MCF 10A (cell line): Measurements from ENCODE around the gene TTC34. TPM values are rescaled to one million over a fixed set of nuclear protein-coding genes. Genes with fewer than 3 reads are reported as not detected.
"Not testable (repeated sequence)": the region's sequence is repeated elsewhere in the genome, so short reads cannot be mapped to it uniquely, and the experiment has no call there.

ENCODE experiments used
- BruUV-seq: library from RNA; stranded (reverse); fragments of 400-500 nt; replicated peaks from 2 replicates; lab custom pipeline; 2021; lab: Mats Ljungman, UMichigan
- CTCF ChIA-PET: fragments of 300-600 bp; sonication (Branson Sonifier 250); formaldehyde crosslinking; extraction: SDS; loops from one replicate; lab custom pipeline; 2021; ENCODE audit warnings: antibody characterized with exemption, inconsistent platforms; lab: Yijun Ruan, JAX
- POLR2A ChIA-PET: fragments of 300-600, 350-650 bp; sonication (Branson Sonifier 250); formaldehyde crosslinking; extraction: SDS; loops from one replicate; lab custom pipeline; 2020; ENCODE audit warnings: antibody characterized with exemption, inconsistent platforms; lab: Yijun Ruan, JAX
- DNase-seq: peaks from one replicate; pipeline ENCODE4 v3.0.0-alpha.2; 2018; ENCODE audit not compliant: unreplicated experiment
- H3K27ac Mint-ChIP-seq: one replicate; pipeline ENCODE4 v1.8.0; 2022; ENCODE audit warnings: mild to moderate bottlenecking, low read depth, mixed read lengths; ENCODE audit not compliant: unreplicated experiment
- H3K27me3 Mint-ChIP-seq: one replicate; pipeline ENCODE4 v1.8.0; 2022; ENCODE audit warnings: mixed read lengths; ENCODE audit not compliant: insufficient read depth, unreplicated experiment
- H3K36me3 Mint-ChIP-seq: one replicate; pipeline ENCODE4 v1.8.0; 2022; ENCODE audit warnings: mild to moderate bottlenecking, moderate library complexity, mixed read lengths; ENCODE audit not compliant: insufficient read depth, unreplicated experiment
- H3K4me1 Mint-ChIP-seq: one replicate; pipeline ENCODE4 v1.8.0; 2022; ENCODE audit warnings: mixed read lengths; ENCODE audit not compliant: insufficient read depth, unreplicated experiment
- H3K4me3 Mint-ChIP-seq: one replicate; pipeline ENCODE4 v1.8.0; 2022; ENCODE audit warnings: mild to moderate bottlenecking, moderate library complexity, mixed read lengths; ENCODE audit not compliant: unreplicated experiment
- H3K9me3 Mint-ChIP-seq: one replicate; pipeline ENCODE4 v1.8.0; 2022; ENCODE audit warnings: mixed read lengths; ENCODE audit not compliant: unreplicated experiment
- intact Hi-C: fragments of 100-400 bp; cut with micrococcal nuclease; formaldehyde crosslinking; loops from 2 replicates; pipeline ENCODE4 v1.14.1; 2022
- total RNA-seq: library from RNA; stranded (reverse); gene quantifications from 2 replicates; pipeline ENCODE4 v1.2.3, GENCODE V29; 2022

TTC34 gene
- total RNA-seq, 1 experiment from 2014 or later = 0.47 TPM

GRCh38 chr1:2686091-2686863 lies 115.2 kb downstream of the TTC34 start:
- H3K27ac Mint-ChIP-seq, H3K9me3 Mint-ChIP-seq, H3K4me3 Mint-ChIP-seq, H3K36me3 Mint-ChIP-seq, DNase-seq, BruUV-seq, H3K27me3 Mint-ChIP-seq, POLR2A ChIA-PET, H3K4me1 Mint-ChIP-seq, CTCF ChIA-PET, intact Hi-C loops: not testable (repeated sequence)

- POLR2A ChIA-PET, H3K4me1 Mint-ChIP-seq, H3K36me3 Mint-ChIP-seq, H3K27ac Mint-ChIP-seq, H3K4me3 Mint-ChIP-seq, H3K9me3 Mint-ChIP-seq, BruUV-seq, DNase-seq, intact Hi-C loops, H3K27me3 Mint-ChIP-seq, CTCF ChIA-PET: not testable (repeated sequence)
Observed at GRCh38 chr1:2685671-2686070, 115.8 kb downstream of the TTC34 start.

- H3K4me1 Mint-ChIP-seq, H3K4me3 Mint-ChIP-seq, H3K27me3 Mint-ChIP-seq, CTCF ChIA-PET, DNase-seq, POLR2A ChIA-PET, BruUV-seq, H3K27ac Mint-ChIP-seq, H3K36me3 Mint-ChIP-seq, H3K9me3 Mint-ChIP-seq, intact Hi-C loops: not testable (repeated sequence)
Observed at GRCh38 chr1:2684878-2685277, 116.6 kb downstream of the TTC34 start.

DNA sequence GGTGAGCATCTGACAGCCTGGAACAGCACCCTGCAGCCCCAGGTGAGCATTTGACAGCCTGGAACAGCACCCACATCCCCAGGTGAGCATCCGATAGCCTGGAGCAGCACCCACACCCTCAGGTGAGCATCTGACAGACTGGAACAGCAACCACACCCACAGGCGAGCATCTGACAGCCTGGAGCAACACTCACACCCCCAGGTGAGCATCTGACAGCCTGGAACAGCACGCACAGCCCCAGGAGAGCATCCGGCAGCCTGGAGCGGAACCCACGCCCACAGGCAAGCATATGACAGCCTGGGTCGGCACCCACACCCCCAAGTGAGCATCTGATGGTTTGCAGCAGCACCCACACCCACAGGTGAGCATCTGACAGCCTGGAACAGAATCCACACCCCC lies 117.5 kb downstream of the TTC34 start:
- H3K27me3 Mint-ChIP-seq, H3K9me3 Mint-ChIP-seq, intact Hi-C loops, H3K27ac Mint-ChIP-seq, CTCF ChIA-PET, H3K36me3 Mint-ChIP-seq, POLR2A ChIA-PET, BruUV-seq, H3K4me1 Mint-ChIP-seq, DNase-seq, H3K4me3 Mint-ChIP-seq: not testable (repeated sequence)

DNA sequence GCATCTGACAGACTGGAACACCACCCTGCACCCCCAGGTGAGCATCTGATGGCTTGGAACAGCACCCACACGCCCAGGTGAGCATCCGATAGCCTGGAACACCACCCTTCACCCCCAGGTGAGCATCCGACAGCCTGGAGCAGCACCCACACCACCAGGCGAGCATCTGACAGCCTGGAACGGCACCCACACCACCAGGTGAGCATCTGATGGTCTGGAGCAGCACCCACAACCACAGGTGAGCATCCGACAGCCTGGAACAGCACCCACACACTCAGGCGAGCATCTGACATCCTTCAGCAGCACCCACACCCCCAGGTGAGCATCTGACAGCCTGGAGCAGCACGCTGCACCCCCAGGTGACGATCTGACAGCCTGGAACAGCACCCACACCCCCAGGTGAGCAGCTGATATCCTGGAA lies 118.2 kb downstream of the TTC34 start:
- DNase-seq, POLR2A ChIA-PET, BruUV-seq, H3K27me3 Mint-ChIP-seq, CTCF ChIA-PET, H3K4me3 Mint-ChIP-seq, H3K36me3 Mint-ChIP-seq, H3K27ac Mint-ChIP-seq, intact Hi-C loops, H3K9me3 Mint-ChIP-seq, H3K4me1 Mint-ChIP-seq: not testable (repeated sequence)

GRCh38 chr1:2682879-2683278 lies 118.6 kb downstream of the TTC34 start:
- H3K27ac Mint-ChIP-seq, intact Hi-C loops, H3K36me3 Mint-ChIP-seq, H3K9me3 Mint-ChIP-seq, BruUV-seq, CTCF ChIA-PET, DNase-seq, H3K4me1 Mint-ChIP-seq, H3K4me3 Mint-ChIP-seq, POLR2A ChIA-PET, H3K27me3 Mint-ChIP-seq: not testable (repeated sequence)

DNA sequence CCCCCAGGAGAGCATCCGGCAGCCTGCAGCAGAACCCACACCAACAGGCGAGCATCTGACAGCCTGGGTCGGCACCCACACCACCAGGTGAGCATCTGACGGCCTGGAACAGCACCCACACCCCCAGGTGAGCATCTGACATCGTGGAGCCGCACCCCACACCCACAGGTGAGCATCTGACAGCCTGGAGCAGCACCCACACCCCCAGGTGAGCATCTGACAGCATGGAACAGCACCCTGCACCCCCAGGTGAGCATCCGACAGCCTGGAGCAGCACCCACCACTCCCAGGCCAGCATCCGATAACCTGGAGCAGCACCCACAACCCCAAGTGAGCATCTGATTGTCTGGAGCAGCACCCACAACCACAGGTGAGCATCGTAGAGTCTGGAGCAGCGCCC lies 124.8 kb downstream of the TTC34 start:
- BruUV-seq, intact Hi-C loops, H3K9me3 Mint-ChIP-seq, H3K36me3 Mint-ChIP-seq, H3K27me3 Mint-ChIP-seq, H3K4me3 Mint-ChIP-seq, CTCF ChIA-PET, DNase-seq, POLR2A ChIA-PET, H3K4me1 Mint-ChIP-seq, H3K27ac Mint-ChIP-seq: not testable (repeated sequence)

DNA sequence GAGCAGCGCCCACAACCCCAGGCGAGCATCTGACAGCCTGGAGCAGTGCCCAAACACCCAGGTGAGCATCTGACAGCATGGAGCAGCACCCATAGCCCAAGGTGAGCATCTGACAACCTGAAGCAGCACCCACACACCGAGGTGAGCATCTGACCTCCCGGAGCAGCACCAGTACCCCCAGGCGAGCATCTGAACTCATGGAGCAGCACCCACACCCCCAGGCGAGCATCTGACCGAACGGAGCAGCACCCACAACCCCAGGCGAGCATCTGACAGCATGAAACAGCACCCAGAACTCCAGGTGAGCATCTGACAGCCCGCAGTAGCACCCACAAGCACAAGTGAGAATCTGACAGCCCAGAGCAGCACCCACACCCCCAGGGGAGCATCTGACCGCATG lies 129.8 kb downstream of the TTC34 start:
- H3K4me3 Mint-ChIP-seq, H3K9me3 Mint-ChIP-seq, H3K36me3 Mint-ChIP-seq, H3K27me3 Mint-ChIP-seq, BruUV-seq, POLR2A ChIA-PET, DNase-seq, intact Hi-C loops, H3K27ac Mint-ChIP-seq, H3K4me1 Mint-ChIP-seq, CTCF ChIA-PET: not testable (repeated sequence)

DNA sequence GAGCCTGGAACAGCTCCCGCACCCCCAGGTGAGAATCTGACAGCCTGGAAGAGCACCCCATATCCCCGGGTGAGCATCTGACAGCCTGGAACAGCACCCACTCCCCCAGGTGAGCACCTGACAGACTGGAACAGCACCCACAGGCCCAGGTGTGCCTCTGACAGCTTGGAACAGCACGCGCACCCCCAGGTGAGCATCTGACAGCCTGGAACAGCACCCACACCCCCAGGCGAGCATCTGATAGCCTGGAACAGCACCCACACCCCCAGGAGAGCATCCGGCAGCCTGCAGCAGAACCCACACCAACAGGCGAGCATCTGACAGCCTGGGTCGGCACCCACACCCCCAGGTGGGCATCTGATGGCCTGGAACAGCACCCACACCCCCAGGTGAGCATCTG lies 141.7 kb downstream of the TTC34 start:
- H3K36me3 Mint-ChIP-seq, H3K27me3 Mint-ChIP-seq, BruUV-seq, CTCF ChIA-PET, H3K4me1 Mint-ChIP-seq, H3K9me3 Mint-ChIP-seq, H3K27ac Mint-ChIP-seq, DNase-seq, H3K4me3 Mint-ChIP-seq, intact Hi-C loops, POLR2A ChIA-PET: not testable (repeated sequence)
